B cell (primary cell): ENCODE data around the gene STX18. TPM values are rescaled to one million over a fixed set of nuclear protein-coding genes. Genes with fewer than 3 reads are reported as not detected.

Experiments
- ATAC-seq: fragments of 200-7000 bp; cut with Tn5 transposase; one replicate; pipeline ENCODE4 v1.10.0; 2021; ENCODE audit warnings: low read depth, mild to moderate bottlenecking, moderate number of reproducible peaks, moderate library complexity
- CTCF ChIA-PET: fragments of 350-600 bp; sonication (Branson Sonifier 250); formaldehyde crosslinking; loops from one replicate; lab custom pipeline; 2021; ENCODE audit warnings: antibody characterized with exemption, inconsistent platforms; lab: Charles Lee
- POLR2A ChIA-PET: fragments of 350-600 bp; sonication (Branson Sonifier 250); formaldehyde crosslinking; loops from one replicate; lab custom pipeline; 2021; ENCODE audit warnings: antibody characterized with exemption; lab: Charles Lee
- DNase-seq: peaks from one replicate; pipeline ENCODE4 v3.0.0; 2013
- H2AFZ ChIP-seq: 2 replicates; pipeline ENCODE4 v1.6.1; 2012; ENCODE audit warnings: mild to moderate bottlenecking, low read depth, low read length; ENCODE audit not compliant: insufficient read depth, poor library complexity, severe bottlenecking
- H3K27ac ChIP-seq, 2 donors: 1 replicate in 1 of 2; 2 replicates in 1 of 2; pipeline ENCODE4 v1.5.1; 2012 to 2013; ENCODE audit warnings: low read length in 2 of 2, mild to moderate bottlenecking in 2 of 2, moderate library complexity in 1 of 2
- H3K27me3 ChIP-seq, 4 experiments: fragments of 200-600 bp in 1 of 4; sonication (generic) in 1 of 4; replicated peaks in 1 of 4; 1 replicate in 2 of 4; 2 replicates in 2 of 4; pipeline versions ENCODE4 v1.6.1 to v1.7.0; 2013 to 2016; ENCODE audit warnings: low read length in 3 of 4, mild to moderate bottlenecking in 2 of 4, mixed read lengths in 1 of 4, moderate library complexity in 1 of 4; ENCODE audit not compliant: insufficient read depth in 4 of 4, control insufficient read depth in 3 of 4; ENCODE audit errors: control extremely low read depth in 1 of 4
- H3K36me3 ChIP-seq, 2 experiments: replicated peaks in 1 of 2; 1 replicate in 1 of 2; 2 replicates in 1 of 2; pipeline versions ENCODE4 v1.6.1 to v1.7.1; 2013; ENCODE audit warnings: low read length in 1 of 2; ENCODE audit not compliant: insufficient read depth in 2 of 2, control insufficient read depth in 1 of 2; ENCODE audit errors: control extremely low read depth in 1 of 2, extremely low read depth in 1 of 2
- H3K4me1 ChIP-seq, 2 donors: fragments of 200-600 bp in 1 of 2; sonication (generic) in 1 of 2; 1 replicate in 1 of 2; 2 replicates in 1 of 2; pipeline versions ENCODE4 v1.5.1 to v1.6.1; 2013 to 2017; ENCODE audit warnings: low read length in 2 of 2; ENCODE audit not compliant: control insufficient read depth in 2 of 2, insufficient read depth in 2 of 2
- H3K4me2 ChIP-seq: replicated peaks from 2 replicates; pipeline ENCODE3; 2012; ENCODE audit warnings: mild to moderate bottlenecking, low read depth, low read length; ENCODE audit not compliant: poor library complexity, severe bottlenecking
- H3K4me3 ChIP-seq, 5 experiments: fragments of 200-600 bp in 1 of 5; sonication (generic) in 1 of 5; 1 replicate in 3 of 5; 2 replicates in 2 of 5; pipeline versions ENCODE4 v1.5.1 to v1.7.0; 2011 to 2016; ENCODE audit warnings: low read length in 4 of 5, mild to moderate bottlenecking in 4 of 5, low read depth in 2 of 5, control low read depth in 1 of 5, moderate library complexity in 1 of 5; ENCODE audit not compliant: insufficient read depth in 1 of 5; ENCODE audit errors: control extremely low read depth in 1 of 5, extremely low read depth in 1 of 5
- H3K79me2 ChIP-seq: fragments of 200-600 bp; sonication (generic); one replicate; pipeline ENCODE4 v1.6.0; 2016; ENCODE audit warnings: low read length; ENCODE audit not compliant: control insufficient read depth, insufficient read depth
- H3K9ac ChIP-seq: fragments of 200-600 bp; sonication (generic); 2 replicates; pipeline ENCODE4 v1.6.1; 2017; ENCODE audit warnings: mild to moderate bottlenecking, low read length, moderate library complexity
- H3K9me3 ChIP-seq, 3 donors: one replicate each; pipeline versions ENCODE4 v1.6.1 to v1.7.1; 2013; ENCODE audit warnings: low read length in 2 of 3; ENCODE audit not compliant: control insufficient read depth in 2 of 3, insufficient read depth in 1 of 3; ENCODE audit errors: control extremely low read depth in 1 of 3
- H4K20me1 ChIP-seq: 2 replicates; pipeline ENCODE4 v1.6.0; 2012; ENCODE audit warnings: mild to moderate bottlenecking, low read length; ENCODE audit not compliant: insufficient read depth, control insufficient read depth, poor library complexity, severe bottlenecking
- H3K27ac Mint-ChIP-seq: one replicate; pipeline ENCODE4 v1.8.0; 2021; ENCODE audit warnings: mixed read lengths
- H3K27me3 Mint-ChIP-seq: one replicate; pipeline ENCODE4 v1.8.0; 2021; ENCODE audit warnings: mixed read lengths
- H3K4me1 Mint-ChIP-seq: one replicate; pipeline ENCODE4 v1.8.0; 2021; ENCODE audit warnings: mixed read lengths
- H3K4me3 Mint-ChIP-seq: one replicate; pipeline ENCODE4 v1.8.0; 2021; ENCODE audit warnings: mixed read lengths
- H3K9me3 Mint-ChIP-seq: one replicate; pipeline ENCODE4 v1.8.0; 2022; ENCODE audit warnings: mixed read lengths; ENCODE audit not compliant: insufficient read depth
- EZH2 ChIP-seq: IDR thresholded peaks from 2 replicates; pipeline ENCODE4 v1.6.1; 2012; ENCODE audit warnings: borderline replicate concordance, low read depth, mild to moderate bottlenecking, moderate library complexity, low read length; ENCODE audit not compliant: insufficient read depth, poor library complexity, severe bottlenecking
- WGBS: methylation state at CpG from one replicate; pipeline ENCODE4 v1.1.5; 2013; ENCODE audit warnings: missing lambda C conversion rate; ENCODE audit not compliant: insufficient coverage; 5-methylcytosine and 5-hydroxymethylcytosine counted together
- intact Hi-C: fragments of 100-400 bp; cut with micrococcal nuclease; formaldehyde crosslinking; loops from one replicate; pipeline ENCODE4 v1.10.0; 2022
- polyA plus RNA-seq: library from polyadenylated mRNA; depleted of rRNA; stranded (reverse); fragments of >200 nt; gene quantifications from 2 replicates; pipeline ENCODE4 v1.2.3, GENCODE V29; 2012
- total RNA-seq, 2 donors: library from RNA; stranded (reverse); fragments of 120-200 nt in 1 of 2; gene quantifications; 1 replicate in 1 of 2; 2 replicates in 1 of 2; pipeline versions ENCODE4 v1.2.3 to v1.2.4, GENCODE V29; 2013 to 2022
- TF ChIP-seq, protein P1 (sequence below): fragments of 200-600 bp; IDR thresholded peaks from one replicate; pipeline ENCODE4 v1.8.0; 2022; ENCODE audit warnings: antibody characterized with exemption, mild to moderate bottlenecking

The STX18 gene
- total and polyA plus RNA-seq, 2 donors (not counting 1 experiment from before 2014, with no cell fraction given), result 20.3 to 33.6 TPM

DNA sequence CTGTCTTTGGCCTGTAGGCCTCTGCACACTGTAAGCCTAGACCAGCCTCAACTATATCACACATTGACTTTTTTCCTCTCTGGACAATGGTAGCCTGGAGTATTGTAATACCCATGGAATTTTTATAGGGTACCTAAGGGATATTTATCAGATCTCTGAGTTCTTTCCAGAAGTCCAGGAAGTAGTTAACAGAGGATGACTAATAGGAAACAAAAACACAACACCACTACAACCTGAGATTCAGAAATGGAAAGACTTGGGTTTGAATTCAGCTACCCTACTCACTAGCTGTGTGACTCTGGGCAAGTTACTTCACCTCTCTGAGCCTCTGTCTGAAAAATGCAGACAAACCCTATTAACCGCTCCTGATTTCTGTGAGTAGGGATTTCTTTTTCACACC, 7.7 kb upstream of the STX18 start:
- Histone ChIP-seq H3K27ac (no peak overlapping the region), H3K4me1 (no peaks in the 10 kb centered on the region), H3K79me2 (no peaks in the 10 kb centered on the region), H3K9me3 (no peaks in the 10 kb centered on the region), H3K4me3 (no peak overlapping the region), H3K9ac (no peak overlapping the region), H3K36me3 (peaks cover 3 to 22% of the 10 kb centered on the region in 2 experiments), H3K27me3 (no peaks in the 10 kb centered on the region), H4K20me1 (no peaks in the 10 kb centered on the region), H3K4me2 (no peak overlapping the region), H2AFZ (no peak overlapping the region)
- TF ChIP-seq EZH2, result no peak
- TF ChIP-seq, protein P1, sequence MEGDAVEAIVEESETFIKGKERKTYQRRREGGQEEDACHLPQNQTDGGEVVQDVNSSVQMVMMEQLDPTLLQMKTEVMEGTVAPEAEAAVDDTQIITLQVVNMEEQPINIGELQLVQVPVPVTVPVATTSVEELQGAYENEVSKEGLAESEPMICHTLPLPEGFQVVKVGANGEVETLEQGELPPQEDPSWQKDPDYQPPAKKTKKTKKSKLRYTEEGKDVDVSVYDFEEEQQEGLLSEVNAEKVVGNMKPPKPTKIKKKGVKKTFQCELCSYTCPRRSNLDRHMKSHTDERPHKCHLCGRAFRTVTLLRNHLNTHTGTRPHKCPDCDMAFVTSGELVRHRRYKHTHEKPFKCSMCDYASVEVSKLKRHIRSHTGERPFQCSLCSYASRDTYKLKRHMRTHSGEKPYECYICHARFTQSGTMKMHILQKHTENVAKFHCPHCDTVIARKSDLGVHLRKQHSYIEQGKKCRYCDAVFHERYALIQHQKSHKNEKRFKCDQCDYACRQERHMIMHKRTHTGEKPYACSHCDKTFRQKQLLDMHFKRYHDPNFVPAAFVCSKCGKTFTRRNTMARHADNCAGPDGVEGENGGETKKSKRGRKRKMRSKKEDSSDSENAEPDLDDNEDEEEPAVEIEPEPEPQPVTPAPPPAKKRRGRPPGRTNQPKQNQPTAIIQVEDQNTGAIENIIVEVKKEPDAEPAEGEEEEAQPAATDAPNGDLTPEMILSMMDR, result no peak
- ChIA-PET POLR2A (no interaction called here), CTCF (no interaction called here)
- ATAC-seq (no peak), DNase-seq (no peak)
- Mint-ChIP-seq H3K27me3 (no peaks in the 10 kb centered on the region), H3K4me1 (no peaks in the 10 kb centered on the region), H3K4me3 (no peak overlapping the region), H3K9me3 (no peaks in the 10 kb centered on the region), H3K27ac (no peak overlapping the region)
- WGBS, result no CpG with 5 or more reads among the region's 1 CpG
- intact Hi-C loops, result no loop called here

DNA sequence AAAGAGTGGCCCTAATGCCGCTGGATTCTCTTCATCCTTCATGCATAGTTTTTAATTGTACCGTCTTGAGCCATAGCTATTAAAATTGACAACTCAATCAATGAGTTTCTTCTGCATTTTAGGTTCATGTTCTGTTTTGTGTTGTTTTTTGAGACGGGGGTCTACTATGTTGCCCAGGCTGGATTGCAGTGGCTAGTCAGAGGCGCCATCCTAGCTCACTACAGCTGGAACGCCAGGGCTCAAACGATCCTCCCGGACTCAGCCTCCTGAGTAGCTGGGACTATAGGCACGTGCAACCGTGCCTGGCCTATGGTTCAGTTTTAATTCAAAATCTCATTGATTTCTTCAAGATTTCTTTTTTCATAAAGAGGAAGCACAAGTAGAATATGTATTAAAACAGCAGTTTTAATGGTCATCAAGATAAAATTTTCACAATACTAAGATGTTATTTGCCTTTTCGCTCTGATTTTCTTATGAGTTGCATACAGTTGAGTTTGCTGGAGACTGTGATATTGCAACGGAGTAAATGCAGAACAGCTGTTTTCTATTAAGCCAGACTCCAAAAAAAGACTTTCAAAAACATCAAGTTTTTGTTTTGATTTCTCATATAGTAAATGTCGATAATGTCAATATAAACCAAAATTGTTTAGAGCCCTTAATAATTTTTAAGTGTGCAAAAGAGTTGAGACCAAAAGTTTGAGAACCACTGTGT, 1.1 kb upstream of the STX18 start:
- Histone ChIP-seq H3K4me3 (peak overlapping the region; percentile 69 to 96 (median 90)), H3K79me2 (peaks cover 52% of the 10 kb centered on the region), H3K4me1 (peaks cover 23 to 26% of the 10 kb centered on the region in 2 donors), H3K27me3 (no peaks in the 10 kb centered on the region), H3K4me2 (peak overlapping the region; percentile 84), H3K36me3 (peaks cover 0 to 13% of the 10 kb centered on the region in 2 experiments), H3K9ac (peak overlapping the region; percentile 95), H3K27ac (peak overlapping the region in 1 of 2 donors; percentile 93), H4K20me1 (peaks cover 8% of the 10 kb centered on the region), H3K9me3 (no peaks in the 10 kb centered on the region), H2AFZ (peak overlapping the region; percentile 93)
- POLR2A ChIA-PET, result interaction anchor here (1.0 to 1.3 kb wide), 2 partner anchors 19 to 253 kb away, joined by 3 read pairs; partner anchors contain the start of genes LYAR and ZBTB49
- Mint-ChIP-seq H3K27me3 (no peaks in the 10 kb centered on the region), H3K4me1 (peaks cover 42% of the 10 kb centered on the region), H3K27ac (peak overlapping the region; percentile 94), H3K9me3 (no peaks in the 10 kb centered on the region), H3K4me3 (peak overlapping the region; percentile 96)
- no peak for ATAC-seq
- DNase-seq, result peak; percentile 24
- CTCF ChIA-PET, result interaction anchor here (0.7 to 1.9 kb wide), 4 partner anchors 14 to 33 kb away, joined by 3 to 10 read pairs (median 4); no protein-coding TSS in a partner anchor
- no peak for TF ChIP-seq EZH2
- TF ChIP-seq, protein P1, result no peak
- WGBS, result 19% methylated on average over 5 of the region's 12 CpGs
- intact Hi-C loops, result loop anchor here (1.0 to 5.0 kb wide), 5 partner anchors 32 to 1724 kb away; partner anchors contain the start of genes LYAR, TMEM128, WFS1 and ZBTB49
